Upper lobe of right lung (tissue), 1 donor: ENCODE results near the gene TMPRSS13. TPM values are rescaled to one million over a fixed set of nuclear protein-coding genes. Genes with fewer than 3 reads are reported as not detected.

ENCODE experiments used
- ATAC-seq: fragments of 200-7000 bp; cut with Tn5 transposase; one replicate; pipeline ENCODE4 v1.9.1; 2020; ENCODE audit warnings: mild to moderate bottlenecking, moderate library complexity
- DNase-seq: peaks from one replicate; pipeline ENCODE4 v3.0.0-alpha.2; 2020
- H3K27ac ChIP-seq: fragments of 200-600 bp; one replicate; pipeline ENCODE4 v1.8.0; 2022
- H3K27me3 ChIP-seq: fragments of 200-600 bp; one replicate; pipeline ENCODE4 v1.8.0; 2022; ENCODE audit warnings: mild to moderate bottlenecking
- H3K36me3 ChIP-seq: fragments of 200-600 bp; one replicate; pipeline ENCODE4 v1.8.0; 2022
- H3K4me1 ChIP-seq: fragments of 200-600 bp; one replicate; pipeline ENCODE4 v1.8.0; 2022
- H3K4me3 ChIP-seq: fragments of 200-600 bp; one replicate; pipeline ENCODE4 v1.8.0; 2022; ENCODE audit warnings: mild to moderate bottlenecking
- H3K9me3 ChIP-seq: fragments of 200-600 bp; one replicate; pipeline ENCODE4 v1.8.0; 2022
- CTCF ChIP-seq: fragments of 200-600 bp; IDR thresholded peaks from one replicate; pipeline ENCODE4 v1.8.0; 2022; ENCODE audit warnings: antibody characterized with exemption
- intact Hi-C: fragments of 100-400 bp; cut with DNase I; formaldehyde crosslinking; loops from one replicate; pipeline ENCODE4 v1.11.0; 2022
- total RNA-seq: library from RNA; stranded (reverse); fragmentation: NEBNext Ultra II Directional; extraction: Animal tissue kit (Norgen Biotek cat#: 25700); gene quantifications from one replicate; pipeline ENCODE4 v1.2.1, GENCODE V29; 2021
- donor health status: DM: no; HTN: yes; CAD: no; lungs with severe emphysema.

The TMPRSS13 gene
- total RNA-seq, 1 donor from 2014 or later, result 9.9 TPM

DNA sequence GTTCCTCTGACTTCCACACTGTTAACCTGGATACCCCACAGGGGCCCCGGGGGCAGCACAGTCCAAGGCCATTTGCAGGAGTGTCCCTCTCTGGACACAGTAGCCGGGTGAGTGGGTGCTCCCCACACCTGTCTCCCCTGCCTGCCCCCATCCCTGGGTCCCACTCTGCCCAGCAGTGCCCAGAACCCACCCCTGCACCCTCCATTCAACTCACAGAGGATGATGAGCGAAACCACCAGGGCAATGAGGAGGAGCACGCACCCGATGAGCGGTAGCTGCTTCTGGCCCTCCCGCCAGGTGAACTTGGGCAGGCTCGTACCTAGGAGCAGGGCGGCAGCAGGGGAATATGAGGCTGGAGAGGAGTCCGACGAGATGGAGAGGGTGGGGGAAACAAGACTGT, 12.2 kb downstream of the TMPRSS13 start:
- Histone ChIP-seq H3K4me1 (no peaks in the 10 kb centered on the region), H3K9me3 (no peaks in the 10 kb centered on the region), H3K36me3 (no peaks in the 10 kb centered on the region), H3K4me3 (no peak overlapping the region), H3K27me3 (no peaks in the 10 kb centered on the region), H3K27ac (no peak overlapping the region)
- no peak for ATAC-seq
- no peak for DNase-seq
- TF ChIP-seq CTCF, result no peak
- intact Hi-C loops, result no loop called here

DNA sequence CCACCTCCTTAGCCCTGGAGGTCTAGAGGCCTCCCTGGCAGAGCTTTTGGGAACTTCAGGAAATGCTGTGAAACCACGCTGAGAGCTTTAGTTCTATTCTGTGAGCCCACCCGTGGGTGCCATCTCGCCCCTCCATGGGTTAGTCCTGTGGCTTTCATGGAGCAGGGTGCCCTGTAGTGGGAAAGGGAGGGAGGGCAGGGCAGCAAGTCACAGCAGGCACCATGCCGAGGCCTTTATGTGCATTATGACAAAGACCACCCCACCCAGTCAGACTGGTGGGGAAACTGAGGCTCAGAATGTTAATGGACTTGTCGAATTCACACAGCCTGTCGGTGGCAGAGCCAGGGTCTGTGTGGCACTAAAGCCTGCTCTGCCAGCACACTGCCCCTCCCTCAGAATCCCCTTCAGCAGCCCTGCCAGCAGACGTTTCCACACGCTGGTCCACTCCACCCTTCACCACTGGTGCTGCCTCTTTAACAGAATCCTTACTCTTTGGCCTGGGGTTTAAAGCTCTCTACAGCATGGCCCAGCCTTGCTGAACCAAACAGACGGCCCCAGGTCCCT, 13.4 kb downstream of the TMPRSS13 start:
- no peak for DNase-seq
- intact Hi-C loops, result no loop called here

GRCh38 chr11:117914991-117915618, 14.1 kb downstream of the TMPRSS13 start:
- Histone ChIP-seq H3K27ac (no peak overlapping the region), H3K4me1 (no peaks in the 10 kb centered on the region), H3K27me3 (no peaks in the 10 kb centered on the region), H3K36me3 (no peaks in the 10 kb centered on the region), H3K4me3 (no peak overlapping the region), H3K9me3 (no peaks in the 10 kb centered on the region)
- intact Hi-C loops, result no loop called here
- no peak for DNase-seq
- ATAC-seq, result no peak
- no peak for TF ChIP-seq CTCF

More for the DNA sequence above, 13.4 kb downstream of the TMPRSS13 start:
- TF ChIP-seq CTCF, result no peak
- H3K4me1 ChIP-seq, result no peaks in the 10 kb centered on the region
- H3K27ac ChIP-seq, result no peak overlapping the region
- no peaks in the 10 kb centered on the region for H3K36me3 ChIP-seq
- ATAC-seq, result no peak
- H3K4me3 ChIP-seq, result no peak overlapping the region
- H3K9me3 ChIP-seq, result no peaks in the 10 kb centered on the region
- no peaks in the 10 kb centered on the region for H3K27me3 ChIP-seq

DNA sequence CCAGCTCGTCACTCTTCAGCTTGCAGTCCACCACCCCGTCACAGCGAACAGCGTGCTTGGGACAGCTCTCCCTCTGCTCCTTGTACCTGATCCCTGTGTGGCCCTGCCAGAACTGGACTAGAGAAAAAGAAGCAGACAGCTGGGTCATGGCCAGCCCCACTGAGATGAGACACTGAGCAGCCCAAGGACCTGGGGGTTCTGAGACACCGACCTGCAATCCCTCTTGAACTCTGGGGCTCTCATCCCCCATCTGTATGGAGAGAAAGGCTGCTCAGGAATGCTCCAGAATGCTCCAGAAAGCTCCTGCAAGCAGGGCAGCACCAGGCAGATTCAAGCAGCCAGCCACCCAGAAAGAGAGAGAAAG, 14.8 kb downstream of the TMPRSS13 start:
- no peaks in the 10 kb centered on the region for H3K27me3 ChIP-seq
- no peaks in the 10 kb centered on the region for H3K4me1 ChIP-seq
- TF ChIP-seq CTCF, result no peak
- intact Hi-C loops, result no loop called here
- no peaks in the 10 kb centered on the region for H3K9me3 ChIP-seq
- ATAC-seq, result no peak
- no peak overlapping the region for H3K4me3 ChIP-seq
- H3K27ac ChIP-seq, result no peak overlapping the region
- DNase-seq, result no peak
- no peaks in the 10 kb centered on the region for H3K36me3 ChIP-seq

- H3K4me3 ChIP-seq, result no peak overlapping the region
- intact Hi-C loops, result no loop called here
- ATAC-seq (no peak), DNase-seq (no peak)
- no peak for TF ChIP-seq CTCF
- H3K27me3 ChIP-seq, result no peaks in the 10 kb centered on the region
- H3K27ac ChIP-seq, result no peak overlapping the region
- H3K9me3 ChIP-seq, result no peaks in the 10 kb centered on the region
- H3K36me3 ChIP-seq, result no peaks in the 10 kb centered on the region
- H3K4me1 ChIP-seq, result no peaks in the 10 kb centered on the region
Measured at GRCh38 chr11:117913736-117914397, 15.3 kb downstream of the TMPRSS13 start.
